H9 (cell line): ENCODE data around the gene SNTN. TPM values are rescaled to one million over a fixed set of nuclear protein-coding genes. Genes with fewer than 3 reads are reported as not detected.

Experiments used
- DNase-seq: peaks from one replicate; pipeline ENCODE4 v3.0.0-alpha.2; 2017
- H2AFZ ChIP-seq: one replicate; pipeline ENCODE4 v1.6.1; 2013; ENCODE audit warnings: mild to moderate bottlenecking, low read length, control low read depth, moderate library complexity
- H2AK5ac ChIP-seq: 2 replicates; pipeline ENCODE4 v1.6.1; 2013; ENCODE audit warnings: low read length, control low read depth, mixed read lengths; ENCODE audit not compliant: insufficient read length
- H2BK120ac ChIP-seq: one replicate; pipeline ENCODE4 v1.6.1; 2013; ENCODE audit warnings: low read depth, mild to moderate bottlenecking, low read length, control low read depth, inconsistent platforms; ENCODE audit not compliant: poor library complexity, severe bottlenecking
- H2BK12ac ChIP-seq: 2 replicates; pipeline ENCODE4 v1.6.1; 2013; ENCODE audit warnings: low read length, control low read depth, mixed read lengths, low read depth; ENCODE audit not compliant: insufficient read length
- H2BK15ac ChIP-seq: 2 replicates; pipeline ENCODE4 v1.6.1; 2013; ENCODE audit warnings: low read depth, low read length, control low read depth
- H2BK20ac ChIP-seq: one replicate; pipeline ENCODE4 v1.6.1; 2013; ENCODE audit warnings: low read depth, mild to moderate bottlenecking, low read length, control low read depth, inconsistent platforms; ENCODE audit not compliant: poor library complexity, severe bottlenecking
- H2BK5ac ChIP-seq: 2 replicates; pipeline ENCODE4 v1.6.1; 2013; ENCODE audit warnings: low read length, control low read depth, mixed read lengths; ENCODE audit not compliant: insufficient read length
- H3K14ac ChIP-seq: 2 replicates; pipeline ENCODE4 v1.6.1; 2013; ENCODE audit warnings: low read length, control low read depth; ENCODE audit not compliant: insufficient read depth
- H3K18ac ChIP-seq: 2 replicates; pipeline ENCODE4 v1.6.1; 2013; ENCODE audit warnings: low read depth, mild to moderate bottlenecking, mixed read lengths, low read length, control low read depth; ENCODE audit not compliant: insufficient read length
- H3K23ac ChIP-seq: 2 replicates; pipeline ENCODE4 v1.6.1; 2013; ENCODE audit warnings: low read length, control low read depth, mixed read lengths, low read depth; ENCODE audit not compliant: insufficient read length
- H3K23me2 ChIP-seq: 2 replicates; pipeline ENCODE4 v1.6.1; 2013; ENCODE audit warnings: low read depth, mild to moderate bottlenecking, mixed read lengths, low read length, control low read depth; ENCODE audit not compliant: insufficient read length, poor library complexity, severe bottlenecking
- H3K27ac ChIP-seq: 2 replicates; pipeline ENCODE4 v1.5.1; 2013; ENCODE audit warnings: low read length, control low read depth, mixed read lengths, low read depth; ENCODE audit not compliant: insufficient read length
- H3K27me3 ChIP-seq: 2 replicates; pipeline ENCODE4 v1.6.1; 2013; ENCODE audit warnings: low read length, control low read depth, inconsistent platforms; ENCODE audit not compliant: insufficient read depth
- H3K4ac ChIP-seq: 2 replicates; pipeline ENCODE4 v1.6.1; 2013; ENCODE audit warnings: low read depth, mild to moderate bottlenecking, control low read depth, inconsistent platforms, low read length, moderate library complexity
- H3K4me1 ChIP-seq: 2 replicates; pipeline ENCODE4 v1.6.1; 2013; ENCODE audit warnings: low read length, control low read depth, inconsistent platforms; ENCODE audit not compliant: insufficient read depth
- H3K4me2 ChIP-seq: 2 replicates; pipeline ENCODE4 v1.6.1; 2013; ENCODE audit warnings: low read length, control low read depth, mixed read lengths; ENCODE audit not compliant: insufficient read length, insufficient read depth
- H3K56ac ChIP-seq: 2 replicates; pipeline ENCODE4 v1.6.1; 2013; ENCODE audit warnings: low read depth, mild to moderate bottlenecking, mixed read lengths, low read length, control low read depth; ENCODE audit not compliant: insufficient read length
- H3K79me1 ChIP-seq: 2 replicates; pipeline ENCODE4 v1.6.1; 2013; ENCODE audit warnings: low read depth, mild to moderate bottlenecking, moderate library complexity, low read length, control low read depth, inconsistent platforms; ENCODE audit not compliant: insufficient read depth, poor library complexity, severe bottlenecking
- H3K79me2 ChIP-seq: 2 replicates; pipeline ENCODE4 v1.6.1; 2013; ENCODE audit warnings: low read length, control low read depth, inconsistent platforms; ENCODE audit not compliant: insufficient read depth
- H3K9ac ChIP-seq: 2 replicates; pipeline ENCODE4 v1.6.1; 2013; ENCODE audit warnings: low read length, control low read depth, mixed read lengths; ENCODE audit not compliant: insufficient read length; ENCODE audit errors: extremely low read depth
- H3K9me3 ChIP-seq: one replicate; pipeline ENCODE4 v1.6.1; 2013; ENCODE audit warnings: low read depth, low read length, inconsistent platforms; ENCODE audit not compliant: control insufficient read depth
- H3T11ph ChIP-seq: one replicate; pipeline ENCODE4 v1.6.1; 2013; ENCODE audit warnings: mild to moderate bottlenecking, low read length, control low read depth, inconsistent platforms
- H4K20me1 ChIP-seq: one replicate; pipeline ENCODE4 v1.6.1; 2013; ENCODE audit not compliant: control insufficient read depth, insufficient read length, insufficient read depth
- H4K5ac ChIP-seq: 2 replicates; pipeline ENCODE4 v1.6.1; 2013; ENCODE audit warnings: low read depth, mild to moderate bottlenecking, mixed read lengths, low read length, control low read depth; ENCODE audit not compliant: insufficient read length
- H4K8ac ChIP-seq: replicated peaks from 2 replicates; pipeline ENCODE4 v1.6.1; 2013; ENCODE audit warnings: low read length, control low read depth, mixed read lengths, low read depth; ENCODE audit not compliant: insufficient read length
- H4K91ac ChIP-seq: 2 replicates; pipeline ENCODE4 v1.6.1; 2013; ENCODE audit warnings: low read depth, mild to moderate bottlenecking, moderate library complexity, mixed read lengths, low read length, control low read depth; ENCODE audit not compliant: insufficient read length
- H3K27ac Mint-ChIP-seq, 3 experiments: 2 replicates in 2 of 3; 3 replicates in 1 of 3; pipeline ENCODE4 v1.8.0; 2020 to 2021; ENCODE audit warnings: mixed read lengths in 3 of 3, mild to moderate bottlenecking in 1 of 3, moderate library complexity in 1 of 3
- H3K27me3 Mint-ChIP-seq: 2 replicates; pipeline ENCODE4 v1.8.0; 2021; ENCODE audit warnings: low read depth, mild to moderate bottlenecking, moderate library complexity, mixed read lengths
- H3K36me3 Mint-ChIP-seq, 3 experiments: 2 replicates in 2 of 3; 3 replicates in 1 of 3; pipeline ENCODE4 v1.8.0; 2020 to 2021; ENCODE audit warnings: low read depth in 3 of 3, mixed read lengths in 3 of 3; ENCODE audit not compliant: insufficient read depth in 1 of 3
- H3K4me1 Mint-ChIP-seq, 2 experiments: 2 replicates each; pipeline ENCODE4 v1.8.0; 2020; ENCODE audit warnings: mixed read lengths in 2 of 2
- H3K4me3 Mint-ChIP-seq, 2 experiments: 2 replicates in 1 of 2; 3 replicates in 1 of 2; pipeline ENCODE4 v1.8.0; 2020 to 2021; ENCODE audit warnings: mild to moderate bottlenecking in 2 of 2, mixed read lengths in 2 of 2, moderate library complexity in 1 of 2
- H3K9me3 Mint-ChIP-seq, 2 experiments: 2 replicates in 1 of 2; 3 replicates in 1 of 2; pipeline ENCODE4 v1.8.0; 2020; ENCODE audit warnings: mild to moderate bottlenecking in 2 of 2, mixed read lengths in 2 of 2, moderate library complexity in 1 of 2
- WGBS: extraction: QIAGEN DNeasy Blood & Tissue Kit; methylation state at CpG from one replicate; pipeline ENCODE4 v1.1.7; 2013; ENCODE audit warnings: missing lambda C conversion rate, low lambda C conversion rate, mixed read lengths; ENCODE audit not compliant: insufficient read length; ENCODE audit errors: extremely low coverage; 5-methylcytosine and 5-hydroxymethylcytosine counted together
- total RNA-seq: library from RNA; stranded (reverse); gene quantifications from 2 replicates; pipeline ENCODE4 v1.2.1, GENCODE V29; 2021
- TF ChIP-seq, protein P1 (sequence below): fragments of 200-600 bp; sonication (generic); conservative IDR thresholded peaks from 3 replicates; pipeline ENCODE4 v1.8.0; 2021; ENCODE audit warnings: antibody characterized with exemption, mild to moderate bottlenecking

The SNTN gene
- total RNA-seq, 1 experiment from 2014 or later, result not detected

- Mint-ChIP-seq H3K27me3 (no peaks in the 10 kb centered on the region), H3K36me3 (no peaks in the 10 kb centered on the region), H3K9me3 (peaks cover 0 to 1% of the 10 kb centered on the region in 2 experiments; a peak in 1 of 5 replicates), H3K4me1 (0 out of 4 replicates have a peak, but pooled peaks cover 0 to 3% of the 10 kb centered on the region in 2 experiments), H3K4me3 (no peak overlapping the region), H3K27ac (no peak overlapping the region)
- Histone ChIP-seq H3K27ac (no peak overlapping the region), H2BK15ac (no peak overlapping the region), H3K14ac (no peak overlapping the region), H2BK120ac (no peak overlapping the region), H2BK12ac (no peak overlapping the region), H3T11ph (no peak overlapping the region), H3K18ac (no peak overlapping the region), H3K56ac (no peak overlapping the region), H3K4ac (no peak overlapping the region), H3K9ac (no peak overlapping the region), H3K23me2 (no peaks in the 10 kb centered on the region), H3K23ac (no peak overlapping the region), H4K8ac (no peak overlapping the region), H2AK5ac (no peak overlapping the region), H4K5ac (no peak overlapping the region), H3K79me2 (no peaks in the 10 kb centered on the region), H2AFZ (no peak overlapping the region), H3K4me2 (no peak overlapping the region), H4K20me1 (no peaks in the 10 kb centered on the region), H2BK5ac (no peak overlapping the region), H3K79me1 (no peaks in the 10 kb centered on the region), H3K9me3 (no peaks in the 10 kb centered on the region), H3K4me1 (no peaks in the 10 kb centered on the region), H2BK20ac (no peak overlapping the region), H3K27me3 (no peaks in the 10 kb centered on the region), H4K91ac (no peak overlapping the region)
- WGBS, result no CpG with 5 or more reads among the region's 5 CpGs
- TF ChIP-seq, protein P1, sequence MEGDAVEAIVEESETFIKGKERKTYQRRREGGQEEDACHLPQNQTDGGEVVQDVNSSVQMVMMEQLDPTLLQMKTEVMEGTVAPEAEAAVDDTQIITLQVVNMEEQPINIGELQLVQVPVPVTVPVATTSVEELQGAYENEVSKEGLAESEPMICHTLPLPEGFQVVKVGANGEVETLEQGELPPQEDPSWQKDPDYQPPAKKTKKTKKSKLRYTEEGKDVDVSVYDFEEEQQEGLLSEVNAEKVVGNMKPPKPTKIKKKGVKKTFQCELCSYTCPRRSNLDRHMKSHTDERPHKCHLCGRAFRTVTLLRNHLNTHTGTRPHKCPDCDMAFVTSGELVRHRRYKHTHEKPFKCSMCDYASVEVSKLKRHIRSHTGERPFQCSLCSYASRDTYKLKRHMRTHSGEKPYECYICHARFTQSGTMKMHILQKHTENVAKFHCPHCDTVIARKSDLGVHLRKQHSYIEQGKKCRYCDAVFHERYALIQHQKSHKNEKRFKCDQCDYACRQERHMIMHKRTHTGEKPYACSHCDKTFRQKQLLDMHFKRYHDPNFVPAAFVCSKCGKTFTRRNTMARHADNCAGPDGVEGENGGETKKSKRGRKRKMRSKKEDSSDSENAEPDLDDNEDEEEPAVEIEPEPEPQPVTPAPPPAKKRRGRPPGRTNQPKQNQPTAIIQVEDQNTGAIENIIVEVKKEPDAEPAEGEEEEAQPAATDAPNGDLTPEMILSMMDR, result no peak
- no peak for DNase-seq
Measured at GRCh38 chr3:63654931-63655330, 2.5 kb downstream of the SNTN start.
